AG10803 (cell line): Measurements from ENCODE around the gene ELK3.

Source experiments
- DNase-seq: peaks from one replicate; pipeline ENCODE4 v3.0.0; 2010; ENCODE audit warnings: low read depth
- H3K4me3 ChIP-seq: 2 replicates; pipeline ENCODE4 v1.5.1; 2011; ENCODE audit warnings: mild to moderate bottlenecking, low read length, control low read depth
- CTCF ChIP-seq: conservative IDR thresholded peaks from 2 replicates; pipeline ENCODE4 v1.5.1; 2011; ENCODE audit warnings: mild to moderate bottlenecking, low read length, control low read depth, inconsistent platforms

ELK3 gene

GRCh38 chr12:96156211-96156610, 38.0 kb upstream of the ELK3 start:
- H3K4me3 ChIP-seq = no peak overlapping the region
- no peak for DNase-seq
- no peak for TF ChIP-seq CTCF

- no peak overlapping the region for H3K4me3 ChIP-seq
- no peak for TF ChIP-seq CTCF
- no peak for DNase-seq
Observed at GRCh38 chr12:96157427-96157826, 36.7 kb upstream of the ELK3 start.

- TF ChIP-seq CTCF = no peak
- DNase-seq = no peak
- H3K4me3 ChIP-seq = no peak overlapping the region
Observed at GRCh38 chr12:96164951-96165811, 29.0 kb upstream of the ELK3 start.

- H3K4me3 ChIP-seq = no peak overlapping the region
- no peak for TF ChIP-seq CTCF
- no peak for DNase-seq
Observed at GRCh38 chr12:96166765-96167164, 27.4 kb upstream of the ELK3 start.

- no peak overlapping the region for H3K4me3 ChIP-seq
- DNase-seq = no peak
- TF ChIP-seq CTCF = no peak
Observed at GRCh38 chr12:96167492-96167891, 26.7 kb upstream of the ELK3 start.

- no peak for DNase-seq
- H3K4me3 ChIP-seq = no peak overlapping the region
- no peak for TF ChIP-seq CTCF
Observed at GRCh38 chr12:96170328-96170727, 23.8 kb upstream of the ELK3 start.

GRCh38 chr12:96170762-96171161, 23.4 kb upstream of the ELK3 start:
- TF ChIP-seq CTCF = no peak
- no peak for DNase-seq
- no peak overlapping the region for H3K4me3 ChIP-seq
